ENCODE data around the gene TACC2. TPM values are rescaled to one million over a fixed set of nuclear protein-coding genes. Genes with fewer than 3 reads are reported as not detected.
"Not testable (repeated sequence)": the region's sequence is repeated elsewhere in the genome, so short reads cannot be mapped to it uniquely, and the experiment has no call there.

TACC2 gene
- total RNA-seq, 1 donor from 2014 or later = 10.7 TPM

DNA sequence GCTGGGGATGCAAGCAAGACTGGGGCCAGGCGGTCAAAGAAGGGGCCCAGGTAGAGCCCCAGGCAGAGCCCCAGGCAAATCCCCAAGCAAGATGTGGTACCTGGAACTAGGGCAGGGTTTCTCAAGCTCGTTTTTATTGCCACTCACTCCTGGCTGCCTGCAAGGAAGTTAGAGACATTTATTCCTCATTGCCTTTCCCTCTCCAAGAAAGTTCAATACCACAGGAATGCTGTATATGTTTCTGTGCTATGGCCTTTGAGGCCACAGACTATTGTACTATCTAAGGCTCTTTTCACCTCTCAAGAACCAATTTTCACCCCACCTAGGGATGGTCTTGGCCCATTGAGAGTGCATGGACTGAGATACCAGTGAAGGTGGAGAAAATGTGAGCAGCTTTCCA is 71.3 kb downstream of the TACC2 start:
- no peak overlapping the region for H3K9ac ChIP-seq
- H3K4me3 ChIP-seq = no peak overlapping the region
- DNase-seq (ENCODE audit: low spot score) = no peak
- peaks cover 12% of the 10 kb centered on the region for H3K4me1 ChIP-seq
- Mint-ChIP-seq H3K9me3 (peaks cover 2% of the 10 kb centered on the region), H3K27ac (no peak overlapping the region), H3K36me3 (peaks cover 10% of the 10 kb centered on the region), H3K4me3 (no peak overlapping the region), H3K4me1 (peaks cover 19% of the 10 kb centered on the region), H3K27me3 (ENCODE audit: insufficient read depth, low read depth) (peaks cover 6% of the 10 kb centered on the region)
- no peak overlapping the region for H2AFZ ChIP-seq (replicated peaks)
- H4K20me1 ChIP-seq (ENCODE audit: low read depth) = no peaks in the 10 kb centered on the region
- H3F3A ChIP-seq (ENCODE audit: low read depth) = peaks cover 12% of the 10 kb centered on the region
- no peak overlapping the region for H3K4me2 ChIP-seq
- H3K27me3 ChIP-seq = no peaks in the 10 kb centered on the region
- H3K79me2 ChIP-seq (ENCODE audit: low read depth) = no peaks in the 10 kb centered on the region
- no peak overlapping the region for H3K27ac ChIP-seq
- no peaks in the 10 kb centered on the region for H3K9me3 ChIP-seq (ENCODE audit: low read depth)
- TF ChIP-seq EZH2phosphoT487 (IDR thresholded peaks at IDR 0.05) (no peak), EZH2 (IDR thresholded peaks at IDR 0.05) (no peak)
- TF ChIP-seq, protein P1, sequence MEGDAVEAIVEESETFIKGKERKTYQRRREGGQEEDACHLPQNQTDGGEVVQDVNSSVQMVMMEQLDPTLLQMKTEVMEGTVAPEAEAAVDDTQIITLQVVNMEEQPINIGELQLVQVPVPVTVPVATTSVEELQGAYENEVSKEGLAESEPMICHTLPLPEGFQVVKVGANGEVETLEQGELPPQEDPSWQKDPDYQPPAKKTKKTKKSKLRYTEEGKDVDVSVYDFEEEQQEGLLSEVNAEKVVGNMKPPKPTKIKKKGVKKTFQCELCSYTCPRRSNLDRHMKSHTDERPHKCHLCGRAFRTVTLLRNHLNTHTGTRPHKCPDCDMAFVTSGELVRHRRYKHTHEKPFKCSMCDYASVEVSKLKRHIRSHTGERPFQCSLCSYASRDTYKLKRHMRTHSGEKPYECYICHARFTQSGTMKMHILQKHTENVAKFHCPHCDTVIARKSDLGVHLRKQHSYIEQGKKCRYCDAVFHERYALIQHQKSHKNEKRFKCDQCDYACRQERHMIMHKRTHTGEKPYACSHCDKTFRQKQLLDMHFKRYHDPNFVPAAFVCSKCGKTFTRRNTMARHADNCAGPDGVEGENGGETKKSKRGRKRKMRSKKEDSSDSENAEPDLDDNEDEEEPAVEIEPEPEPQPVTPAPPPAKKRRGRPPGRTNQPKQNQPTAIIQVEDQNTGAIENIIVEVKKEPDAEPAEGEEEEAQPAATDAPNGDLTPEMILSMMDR (IDR thresholded peaks at IDR 0.05) = no peak
- no peaks in the 10 kb centered on the region for H3K36me3 ChIP-seq

DNA sequence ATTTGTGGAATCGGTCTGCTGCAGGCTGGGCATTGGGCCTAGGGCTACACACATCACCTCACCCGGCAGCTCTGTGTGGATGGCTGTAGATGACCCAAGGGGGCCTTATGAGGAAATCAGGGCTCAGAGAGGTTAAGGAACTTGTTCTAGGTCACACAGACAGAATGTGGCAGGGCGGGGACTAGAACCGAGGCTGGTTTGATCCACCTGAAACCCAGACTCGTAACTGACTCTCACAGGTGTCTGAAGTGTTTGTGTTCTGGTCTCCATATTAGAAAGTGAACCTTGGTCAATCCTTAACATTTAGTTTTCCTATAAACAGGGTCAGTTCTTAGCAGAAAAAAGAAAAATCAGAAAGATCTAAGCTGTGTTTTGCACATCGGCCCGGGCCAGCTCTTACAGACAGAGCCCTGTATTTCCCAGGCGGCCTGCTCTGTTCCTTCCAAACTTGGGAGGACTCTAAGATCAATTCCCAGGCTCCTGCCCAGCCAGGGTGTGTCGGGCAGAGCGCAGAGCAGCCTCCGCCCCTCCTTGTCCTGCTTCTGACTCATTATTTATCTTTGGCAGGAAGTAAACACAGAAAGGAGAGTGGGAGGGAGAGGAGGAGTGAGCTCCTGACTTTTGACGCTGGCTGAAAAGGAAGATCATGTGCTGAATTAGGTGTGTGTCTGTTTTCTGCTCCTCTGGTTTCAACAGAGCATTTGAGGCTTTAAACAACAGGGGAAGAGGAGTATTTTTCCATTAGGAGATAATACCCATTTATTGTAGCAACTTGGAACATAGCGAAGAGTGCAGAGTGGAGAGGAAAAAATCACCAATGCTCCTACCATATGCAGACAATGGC is 74.1 kb downstream of the TACC2 start:
- H3K9me3 Mint-ChIP-seq = no peaks in the 10 kb centered on the region
- peaks cover 12% of the 10 kb centered on the region for H3F3A ChIP-seq (ENCODE audit: low read depth)
- H3K79me2 ChIP-seq (ENCODE audit: low read depth) = no peaks in the 10 kb centered on the region
- H3K36me3 ChIP-seq = no peaks in the 10 kb centered on the region
- peak overlapping the region; percentile 94 for H3K27ac Mint-ChIP-seq
- H3K4me1 Mint-ChIP-seq = peaks cover 17% of the 10 kb centered on the region
- H3K27me3 Mint-ChIP-seq (ENCODE audit: insufficient read depth, low read depth) = peaks cover 5% of the 10 kb centered on the region
- no peak overlapping the region for H3K4me3 Mint-ChIP-seq
- H3K36me3 Mint-ChIP-seq = peaks cover 3% of the 10 kb centered on the region
- no peaks in the 10 kb centered on the region for H3K27me3 ChIP-seq
- no peaks in the 10 kb centered on the region for H3K9me3 ChIP-seq (ENCODE audit: low read depth)
- no peak overlapping the region for H2AFZ ChIP-seq (replicated peaks)
- H3K9ac ChIP-seq = no peak overlapping the region
- no peak overlapping the region for H3K27ac ChIP-seq
- H3K4me1 ChIP-seq = peaks cover 12% of the 10 kb centered on the region
- DNase-seq (ENCODE audit: low spot score) = peak; percentile 47
- H4K20me1 ChIP-seq (ENCODE audit: low read depth) = no peaks in the 10 kb centered on the region
- no peak overlapping the region for H3K4me3 ChIP-seq
- no peak overlapping the region for H3K4me2 ChIP-seq
- TF ChIP-seq EZH2phosphoT487 (IDR thresholded peaks at IDR 0.05) = no peak
- TF ChIP-seq, protein P1 (IDR thresholded peaks at IDR 0.05) = no peak
- no peak for TF ChIP-seq EZH2 (IDR thresholded peaks at IDR 0.05)

GRCh38 chr10:122066337-122066939 is 77.5 kb downstream of the TACC2 start:
- H3K9me3 Mint-ChIP-seq; H3K36me3 Mint-ChIP-seq; H3K79me2 ChIP-seq (ENCODE audit: low read depth); H3K9me3 ChIP-seq (ENCODE audit: low read depth); H3K4me3 ChIP-seq; H3K27ac ChIP-seq; H3K27me3 ChIP-seq; H3K27ac Mint-ChIP-seq; H3K36me3 ChIP-seq; H3K4me3 Mint-ChIP-seq; H3F3A ChIP-seq (ENCODE audit: low read depth); H3K27me3 Mint-ChIP-seq (ENCODE audit: insufficient read depth, low read depth); H3K4me2 ChIP-seq; H3K9ac ChIP-seq; H2AFZ ChIP-seq (replicated peaks); H3K4me1 ChIP-seq; H4K20me1 ChIP-seq (ENCODE audit: low read depth); DNase-seq (ENCODE audit: low spot score): not testable (repeated sequence)
- H3K4me1 Mint-ChIP-seq = peaks cover 14% of the 10 kb centered on the region

GRCh38 chr10:122068844-122069243 is 79.9 kb downstream of the TACC2 start:
- no peaks in the 10 kb centered on the region for H3K79me2 ChIP-seq (ENCODE audit: low read depth)
- H3K27me3 ChIP-seq = no peaks in the 10 kb centered on the region
- Mint-ChIP-seq H3K4me1 (peaks cover 4% of the 10 kb centered on the region), H3K4me3 (no peak overlapping the region), H3K27ac (no peak overlapping the region), H3K9me3 (no peaks in the 10 kb centered on the region), H3K36me3 (no peaks in the 10 kb centered on the region), H3K27me3 (ENCODE audit: insufficient read depth, low read depth) (no peaks in the 10 kb centered on the region)
- no peaks in the 10 kb centered on the region for H4K20me1 ChIP-seq (ENCODE audit: low read depth)
- H3K9me3 ChIP-seq (ENCODE audit: low read depth) = no peaks in the 10 kb centered on the region
- H3K36me3 ChIP-seq = no peaks in the 10 kb centered on the region
- no peak overlapping the region for H3K27ac ChIP-seq
- H3K9ac ChIP-seq = no peak overlapping the region
- H3K4me1 ChIP-seq = no peaks in the 10 kb centered on the region
- H3F3A ChIP-seq (ENCODE audit: low read depth) = no peaks in the 10 kb centered on the region
- TF ChIP-seq, protein P1 (IDR thresholded peaks at IDR 0.05) = no peak
- DNase-seq (ENCODE audit: low spot score) = no peak
- no peak overlapping the region for H3K4me2 ChIP-seq
- no peak overlapping the region for H2AFZ ChIP-seq (replicated peaks)
- no peak overlapping the region for H3K4me3 ChIP-seq
